Breast epithelium (tissue), 4 donors: ENCODE measurements around the gene TAP1. TPM values are rescaled to one million over a fixed set of nuclear protein-coding genes. Genes with fewer than 3 reads are reported as not detected.

Experiments
- DNase-seq, 2 donors: peaks; one replicate each; pipeline ENCODE4 v3.0.0-alpha.2; 2019; ENCODE audit warnings: low spot score in 2 of 2
- H3K27ac ChIP-seq, 2 donors: fragments of 200-600 bp; sonication (generic) in 1 of 2; one replicate each; pipeline ENCODE4 v1.5.1; 2016 to 2019; ENCODE audit warnings: mild to moderate bottlenecking in 1 of 2
- H3K27me3 ChIP-seq, 2 donors: fragments of 200-600 bp; sonication (generic) in 1 of 2; one replicate each; pipeline versions ENCODE4 v1.5.1 to v1.6.0; 2017 to 2019; ENCODE audit warnings: control low read depth in 1 of 2, mild to moderate bottlenecking in 1 of 2
- H3K36me3 ChIP-seq: fragments of 200-600 bp; one replicate; pipeline ENCODE4 v1.5.1; 2019
- H3K4me1 ChIP-seq, 2 donors: fragments of 200-600 bp; sonication (generic); one replicate each; pipeline ENCODE4 v1.5.1; 2016 to 2019; ENCODE audit warnings: control low read depth in 1 of 2
- H3K4me3 ChIP-seq, 3 donors: fragments of 200-600 bp; sonication (generic); 1 replicate in 2 of 3; 2 replicates in 1 of 3; pipeline ENCODE4 v1.5.1; 2016 to 2019; ENCODE audit warnings: mild to moderate bottlenecking in 3 of 3, moderate library complexity in 2 of 3
- H3K9me3 ChIP-seq, 2 donors: fragments of 200-600 bp; sonication (generic) in 1 of 2; one replicate each; pipeline ENCODE4 v1.5.1; 2016 to 2019; ENCODE audit warnings: control low read depth in 1 of 2
- POLR2A ChIP-seq: fragments of 450-650 bp; IDR thresholded peaks from one replicate; pipeline ENCODE4 v1.6.1; 2016; ENCODE audit warnings: antibody characterized with exemption, mild to moderate bottlenecking, moderate library complexity
- POLR2AphosphoS5 ChIP-seq, 3 donors: sonication (generic); formaldehyde crosslinking; IDR thresholded peaks; one replicate each; pipeline ENCODE4 v1.6.1; 2017; ENCODE audit warnings: antibody characterized with exemption in 3 of 3
- intact Hi-C: fragments of 100-400 bp; cut with DNase I; formaldehyde crosslinking; loops from one replicate; pipeline ENCODE4 v1.15.1; 2023; ENCODE audit warnings: low total_unique reads
- total RNA-seq, 3 donors: library from RNA; depleted of rRNA; stranded (reverse); fragments of >200 nt; gene quantifications; one replicate each; pipeline ENCODE4 v1.1.0, GENCODE V29; 2016
- TF ChIP-seq, protein P1 (sequence below), 3 donors: fragments of 450-650 bp; IDR thresholded peaks; one replicate each; pipeline ENCODE4 v1.5.1; 2016 to 2017; ENCODE audit warnings: antibody characterized with exemption in 3 of 3, mild to moderate bottlenecking in 3 of 3, moderate library complexity in 3 of 3

Gene TAP1
- total RNA-seq, 3 donors from 2014 or later, result 24.2 to 40.6 (median 28.7) TPM

DNA sequence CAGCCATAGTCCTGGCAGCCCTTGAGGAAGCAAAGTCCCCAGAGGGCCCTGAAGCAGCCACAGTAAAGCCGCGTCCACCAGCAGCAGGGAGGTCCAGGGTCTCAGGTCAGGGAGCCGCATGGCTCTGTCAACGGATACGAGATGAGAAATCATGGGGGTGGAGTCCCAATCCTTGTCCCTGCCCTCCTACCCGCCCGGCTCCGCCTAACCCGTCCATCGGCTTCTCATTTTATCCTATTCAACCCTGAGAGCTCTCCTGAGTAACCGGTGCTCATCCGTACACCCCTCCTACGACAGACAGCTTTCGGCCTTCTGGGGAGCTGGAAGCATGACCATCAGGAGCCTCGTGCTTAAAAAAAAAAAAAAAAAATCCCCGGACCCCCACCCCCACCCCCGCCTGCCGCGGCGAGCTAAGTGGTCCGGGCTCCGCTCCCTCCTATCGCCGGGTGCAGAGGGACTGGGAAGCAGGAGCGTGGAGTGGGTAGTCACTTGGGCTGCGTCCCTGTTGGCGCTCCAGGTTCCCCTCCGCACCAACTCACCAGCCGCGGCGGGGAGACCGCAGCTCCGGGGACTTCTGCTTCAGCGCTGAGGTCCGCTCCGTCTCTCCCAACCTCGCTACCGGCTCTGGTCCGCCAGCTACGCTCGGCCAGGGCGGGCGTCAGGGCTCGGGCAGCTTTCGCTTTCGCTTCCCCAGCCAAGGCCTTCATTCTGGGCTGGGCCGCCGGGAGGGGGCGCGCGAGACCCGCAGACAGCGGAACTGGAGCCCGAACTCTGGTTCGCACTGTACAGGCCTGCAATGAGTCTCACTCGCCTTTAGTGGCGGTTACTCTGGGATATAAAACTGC is 15.2 kb downstream of the TAP1 start, which contains the start of gene TAP2:
TSS of gene TAP2 (minus strand) at position 626 of the 845 bp plus-strand sequence. CDS start at position 120, 506 bp downstream.
- Histone ChIP-seq H3K27me3 (no peaks in the 10 kb centered on the region), H3K27ac (peak within 1 kb of the TSS; percentile 92 to 94), H3K4me1 (peaks cover 0 to 15% of the 10 kb centered on the region in 2 donors), H3K4me3 (peak within 1 kb of the TSS; percentile 78 to 80 (median 79)), H3K36me3 (no peaks in the 10 kb centered on the region), H3K9me3 (no peaks in the 10 kb centered on the region)
- intact Hi-C loops, result loop anchor here (1.0 kb wide), 1 partner anchor 16 kb away; the partner anchor contains the start of gene PSMB9
- TF ChIP-seq POLR2AphosphoS5 (IDR thresholded peaks at IDR 0.05) (peak; percentile 80 to 95 (median 91)), POLR2A (peak; percentile 19)
- TF ChIP-seq, protein P1, sequence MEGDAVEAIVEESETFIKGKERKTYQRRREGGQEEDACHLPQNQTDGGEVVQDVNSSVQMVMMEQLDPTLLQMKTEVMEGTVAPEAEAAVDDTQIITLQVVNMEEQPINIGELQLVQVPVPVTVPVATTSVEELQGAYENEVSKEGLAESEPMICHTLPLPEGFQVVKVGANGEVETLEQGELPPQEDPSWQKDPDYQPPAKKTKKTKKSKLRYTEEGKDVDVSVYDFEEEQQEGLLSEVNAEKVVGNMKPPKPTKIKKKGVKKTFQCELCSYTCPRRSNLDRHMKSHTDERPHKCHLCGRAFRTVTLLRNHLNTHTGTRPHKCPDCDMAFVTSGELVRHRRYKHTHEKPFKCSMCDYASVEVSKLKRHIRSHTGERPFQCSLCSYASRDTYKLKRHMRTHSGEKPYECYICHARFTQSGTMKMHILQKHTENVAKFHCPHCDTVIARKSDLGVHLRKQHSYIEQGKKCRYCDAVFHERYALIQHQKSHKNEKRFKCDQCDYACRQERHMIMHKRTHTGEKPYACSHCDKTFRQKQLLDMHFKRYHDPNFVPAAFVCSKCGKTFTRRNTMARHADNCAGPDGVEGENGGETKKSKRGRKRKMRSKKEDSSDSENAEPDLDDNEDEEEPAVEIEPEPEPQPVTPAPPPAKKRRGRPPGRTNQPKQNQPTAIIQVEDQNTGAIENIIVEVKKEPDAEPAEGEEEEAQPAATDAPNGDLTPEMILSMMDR (IDR thresholded peaks at IDR 0.05), result peak; percentile 96 to 99 (median 96)
- peak; percentile 93 to 96 for DNase-seq

DNA sequence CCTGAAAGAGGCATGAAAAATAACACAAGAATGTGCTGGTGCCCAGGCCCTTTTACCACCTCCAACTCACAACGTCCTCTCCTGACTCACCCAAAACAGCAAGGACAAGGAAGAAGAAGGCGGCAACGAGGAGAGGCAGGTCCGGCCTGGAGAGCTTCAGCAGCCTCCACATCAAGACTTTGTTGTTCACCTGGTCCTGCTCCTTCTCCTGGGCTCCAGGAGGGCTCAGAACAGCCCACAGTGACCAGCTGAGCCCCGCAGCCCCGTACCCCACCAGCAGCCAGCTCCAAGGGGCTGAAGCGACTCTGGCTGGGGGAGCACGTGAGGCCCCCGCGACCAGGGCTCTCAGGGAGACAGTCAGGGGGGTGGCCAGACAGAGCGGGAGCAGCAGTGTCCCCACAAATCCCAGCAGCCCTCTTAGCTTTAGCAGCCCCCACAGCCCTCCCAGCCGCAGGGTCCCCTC is 15.8 kb downstream of the TAP1 start:
- intact Hi-C loops, result loop anchor here (1.0 kb wide), 1 partner anchor 17 kb away; the partner anchor contains the start of gene PSMB9
- DNase-seq, result no peak
- Histone ChIP-seq H3K36me3 (no peaks in the 10 kb centered on the region), H3K4me1 (peaks cover 0 to 9% of the 10 kb centered on the region in 2 donors), H3K27ac (peak overlapping the region; percentile 92 to 94), H3K9me3 (no peaks in the 10 kb centered on the region), H3K4me3 (peak overlapping the region; percentile 78 to 80 (median 79)), H3K27me3 (no peaks in the 10 kb centered on the region)
- TF ChIP-seq POLR2A (no peak), POLR2AphosphoS5 (IDR thresholded peaks at IDR 0.05) (no peak)
- TF ChIP-seq, protein P1 (IDR thresholded peaks at IDR 0.05), result no peak

DNA sequence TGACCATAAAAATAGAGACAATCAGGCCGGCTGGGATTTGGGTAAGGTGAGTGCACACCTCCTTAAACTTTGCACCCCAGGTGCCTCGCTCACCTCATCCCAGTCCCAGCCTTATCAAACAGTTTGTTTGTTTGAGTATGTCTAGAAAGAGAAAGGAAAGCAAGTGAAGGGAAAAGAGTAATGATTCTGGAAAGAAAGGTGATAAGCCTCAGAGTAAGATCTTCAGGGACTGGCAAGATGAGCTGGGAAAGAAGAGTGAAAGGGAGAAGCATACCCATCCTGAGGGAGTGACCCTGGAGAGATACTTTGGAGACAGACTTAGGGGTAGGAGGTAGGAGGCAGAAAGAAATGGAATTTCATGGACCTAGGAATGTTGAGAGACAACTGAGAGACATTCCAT is 16.6 kb downstream of the TAP1 start:
- peak overlapping the region in 1 of 2 donors; percentile 92 for H3K27ac ChIP-seq

DNA sequence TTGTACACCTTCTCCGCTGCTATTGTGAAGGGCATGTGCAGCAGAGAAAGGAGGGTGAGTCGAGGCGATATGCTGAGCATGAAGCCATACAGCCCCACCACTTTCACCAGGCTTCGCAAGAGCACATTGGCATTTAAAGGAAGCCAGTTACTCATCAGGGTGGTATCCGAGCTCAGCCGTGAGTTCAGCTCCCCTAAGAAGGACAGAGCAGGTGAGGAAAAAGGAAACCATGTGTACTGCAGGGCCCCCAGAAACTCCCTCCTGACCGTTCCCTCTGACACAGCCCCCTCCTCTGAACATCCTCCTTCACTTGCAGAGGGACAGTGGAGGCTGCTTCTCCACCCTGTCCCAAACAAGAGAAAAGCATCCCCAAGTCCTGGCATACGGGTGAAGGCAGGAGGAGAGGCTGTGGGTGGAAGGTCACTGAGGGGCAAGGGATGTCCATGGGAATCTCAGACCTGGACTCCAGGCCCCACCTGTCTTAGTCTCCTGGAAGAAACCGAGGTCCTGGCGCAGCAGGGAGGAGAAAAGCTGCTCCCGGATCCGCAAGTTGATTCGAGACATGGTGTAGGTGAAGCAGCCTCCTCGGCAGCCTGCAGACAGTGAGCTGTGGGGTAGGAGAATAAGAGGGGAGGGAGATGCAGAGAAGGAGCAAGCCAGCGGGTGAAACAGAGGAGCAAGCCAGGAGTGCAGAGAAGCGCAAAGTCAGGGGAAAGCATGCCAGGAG is 18.2 kb downstream of the TAP1 start:
- H3K9me3 ChIP-seq, result no peaks in the 10 kb centered on the region
- no peak overlapping the region for H3K27ac ChIP-seq
- intact Hi-C loops, result no loop called here
- no peak overlapping the region for H3K4me3 ChIP-seq
- no peaks in the 10 kb centered on the region for H3K36me3 ChIP-seq
- H3K4me1 ChIP-seq, result peaks cover 0 to 7% of the 10 kb centered on the region in 2 donors
- no peaks in the 10 kb centered on the region for H3K27me3 ChIP-seq
- DNase-seq, result no peak
- TF ChIP-seq POLR2AphosphoS5 (IDR thresholded peaks at IDR 0.05) (no peak), POLR2A (no peak)
- TF ChIP-seq, protein P1 (IDR thresholded peaks at IDR 0.05), result no peak

More for the DNA sequence above, 16.6 kb downstream of the TAP1 start:
- Histone ChIP-seq H3K36me3 (no peaks in the 10 kb centered on the region), H3K4me1 (peaks cover 0 to 7% of the 10 kb centered on the region in 2 donors), H3K27me3 (no peaks in the 10 kb centered on the region), H3K9me3 (no peaks in the 10 kb centered on the region), H3K4me3 (no peak overlapping the region)
- TF ChIP-seq POLR2AphosphoS5 (IDR thresholded peaks at IDR 0.05), result no peak
- no peak for TF ChIP-seq POLR2A
- TF ChIP-seq, protein P1 (IDR thresholded peaks at IDR 0.05), result no peak
- intact Hi-C loops, result no loop called here
- no peak for DNase-seq
